ENCODE results near the gene YBX2.
A peak's percentile ranks its signal among the peaks of the same experiment; 100 is the strongest.

Gene YBX2

DNA sequence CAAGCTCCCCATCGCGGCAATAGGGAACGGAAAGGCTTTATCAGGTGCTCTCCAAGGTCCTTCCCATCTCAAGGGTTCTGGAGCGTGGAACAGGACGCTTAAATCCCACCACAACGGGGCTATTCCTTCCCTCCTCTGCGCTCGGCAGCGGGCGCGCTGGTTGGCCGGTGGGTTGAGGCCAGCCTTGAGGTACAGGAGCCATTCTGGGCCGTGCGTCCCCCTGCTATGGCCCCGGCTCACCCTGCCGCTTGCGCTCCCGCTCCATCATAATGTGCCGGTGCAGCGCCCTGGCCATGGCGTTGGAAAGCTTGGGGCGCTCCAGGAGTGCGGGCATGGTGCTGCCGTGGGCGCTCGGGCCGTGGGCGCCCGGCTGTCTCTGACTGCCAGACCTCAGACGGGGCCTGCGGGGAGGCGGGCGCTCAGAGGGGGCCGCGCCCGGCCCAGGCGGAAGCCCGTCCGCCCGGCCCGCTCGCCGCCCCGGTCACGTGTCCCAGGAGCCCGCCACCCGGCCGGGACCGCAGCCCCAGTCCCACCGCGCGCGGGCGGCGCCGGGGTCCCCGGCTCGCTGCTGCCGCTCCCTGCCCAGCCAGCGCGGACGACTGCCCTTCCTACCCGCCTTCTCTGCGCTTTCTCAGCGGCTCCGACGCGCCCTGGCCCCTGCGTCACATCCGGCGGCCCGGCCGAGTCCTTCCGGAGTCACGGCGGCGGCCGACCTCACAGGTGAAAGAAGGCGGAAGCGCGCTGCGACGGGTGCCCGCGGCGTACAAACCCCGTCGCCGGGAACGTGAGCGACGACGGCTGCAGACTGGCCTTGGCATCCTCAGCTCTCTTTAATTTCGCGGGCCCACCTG is 20.5 kb upstream of the YBX2 start, which contains the start of gene GPS2:
Gene GPS2, minus strand, starts transcription at position 642 of the 851 bp plus-strand sequence. Its CDS starts 308 bp downstream, at position 334.
- Histone ChIP-seq H3K4me1 (ENCODE audit: insufficient read depth, low read length) (no peaks in the 10 kb centered on the region; the same call in 1 of the 2 replicates), H3K9ac (ENCODE audit: low read depth, low read length) (peak within 1 kb of the TSS; percentile 46), H3K36me3 (ENCODE audit: insufficient read depth, low read length) (peaks cover 32% of the 10 kb centered on the region), H3K9me3 (ENCODE audit: control insufficient read depth, insufficient read depth, low read length) (no peaks in the 10 kb centered on the region)

DNA sequence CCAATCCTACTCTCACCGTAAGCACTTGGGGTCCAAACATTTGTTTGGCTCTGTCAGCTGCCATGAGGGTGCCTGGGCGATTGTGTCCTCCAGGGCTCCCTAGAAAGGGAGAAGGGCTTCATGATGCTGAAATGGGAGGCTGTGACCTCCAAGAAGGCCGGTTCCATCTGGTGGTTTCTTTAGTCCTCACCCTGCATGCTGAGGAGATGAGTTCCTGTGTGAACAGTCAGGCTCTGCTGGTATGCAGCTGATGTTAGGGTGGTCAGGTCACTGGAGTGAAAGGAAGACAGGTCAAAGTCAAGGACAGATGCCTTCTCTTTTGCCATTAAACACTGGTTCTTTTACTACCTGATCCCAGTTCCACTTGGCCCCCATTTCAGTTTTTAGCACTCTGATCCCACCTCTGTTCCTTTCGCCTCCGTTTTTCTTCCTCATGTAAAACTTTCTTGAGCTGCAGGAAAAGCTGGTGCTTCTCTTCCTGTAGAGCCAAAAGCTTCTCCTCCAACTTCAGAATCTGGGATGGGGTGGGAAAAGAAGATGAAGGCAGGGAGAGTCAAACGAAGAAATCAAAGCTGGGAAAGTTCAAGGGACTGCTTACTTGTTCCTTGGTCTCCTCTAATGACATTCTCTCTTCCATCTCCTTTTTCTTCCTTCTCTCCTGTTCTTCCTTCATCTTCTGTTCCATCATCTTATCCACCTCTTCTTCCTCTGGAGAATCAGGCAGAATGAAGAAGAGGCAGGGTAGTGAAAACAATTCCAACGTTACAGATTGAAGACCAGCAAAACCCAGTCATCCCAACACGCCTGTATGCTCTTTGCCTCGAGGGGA is 19.7 kb upstream of the YBX2 start:
- H3K36me3 ChIP-seq (ENCODE audit: insufficient read depth, low read length): peaks cover 37% of the 10 kb centered on the region
- no peaks in the 10 kb centered on the region for H3K9me3 ChIP-seq (ENCODE audit: control insufficient read depth, insufficient read depth, low read length)
- peaks cover 4% of the 10 kb centered on the region for H3K4me1 ChIP-seq (ENCODE audit: insufficient read depth, low read length)
- H3K9ac ChIP-seq (ENCODE audit: low read depth, low read length): peak overlapping the region; percentile 46

DNA sequence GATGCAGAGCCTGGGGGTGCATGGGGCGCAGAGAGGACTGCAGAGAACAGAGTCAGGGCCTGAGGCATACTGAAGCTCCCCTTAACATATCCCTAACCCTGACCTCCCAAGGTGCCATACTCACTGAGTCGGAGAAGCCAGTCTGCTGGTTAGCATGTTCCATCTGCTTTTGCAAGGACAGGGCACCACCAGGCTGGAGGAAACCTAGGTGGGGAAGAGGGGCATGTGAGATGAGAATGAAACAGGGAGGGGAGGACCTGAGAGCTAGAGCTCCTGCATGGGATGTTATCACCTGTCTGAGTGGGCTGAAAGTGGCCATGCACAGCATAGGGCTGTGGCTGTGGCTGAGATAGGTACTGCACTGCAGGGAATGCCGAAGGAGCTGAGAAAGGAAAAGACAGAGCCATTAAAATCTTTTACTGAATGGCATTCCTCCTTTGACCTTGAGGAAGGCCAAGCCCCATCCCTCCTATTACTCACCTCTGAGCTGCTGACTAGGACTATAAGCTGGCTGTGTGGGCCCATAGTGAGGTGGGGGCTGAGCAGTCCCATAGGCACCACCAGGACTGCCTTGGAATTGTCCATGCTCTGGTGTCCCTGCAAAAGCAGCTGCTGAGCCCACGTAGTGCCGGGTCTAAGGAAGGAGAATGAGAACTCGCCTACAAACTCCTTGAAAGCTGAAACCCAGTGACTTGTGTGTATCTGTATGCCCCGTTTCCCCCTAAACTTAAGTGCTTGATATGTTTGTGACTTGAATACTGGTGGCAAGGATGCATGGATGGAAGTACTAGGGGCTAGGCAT is 18.9 kb upstream of the YBX2 start:
- peaks cover 37% of the 10 kb centered on the region for H3K36me3 ChIP-seq (ENCODE audit: insufficient read depth, low read length)
- H3K9ac ChIP-seq (ENCODE audit: low read depth, low read length): no peak overlapping the region
- H3K9me3 ChIP-seq (ENCODE audit: control insufficient read depth, insufficient read depth, low read length): no peaks in the 10 kb centered on the region
- peaks cover 5% of the 10 kb centered on the region for H3K4me1 ChIP-seq (ENCODE audit: insufficient read depth, low read length)

DNA sequence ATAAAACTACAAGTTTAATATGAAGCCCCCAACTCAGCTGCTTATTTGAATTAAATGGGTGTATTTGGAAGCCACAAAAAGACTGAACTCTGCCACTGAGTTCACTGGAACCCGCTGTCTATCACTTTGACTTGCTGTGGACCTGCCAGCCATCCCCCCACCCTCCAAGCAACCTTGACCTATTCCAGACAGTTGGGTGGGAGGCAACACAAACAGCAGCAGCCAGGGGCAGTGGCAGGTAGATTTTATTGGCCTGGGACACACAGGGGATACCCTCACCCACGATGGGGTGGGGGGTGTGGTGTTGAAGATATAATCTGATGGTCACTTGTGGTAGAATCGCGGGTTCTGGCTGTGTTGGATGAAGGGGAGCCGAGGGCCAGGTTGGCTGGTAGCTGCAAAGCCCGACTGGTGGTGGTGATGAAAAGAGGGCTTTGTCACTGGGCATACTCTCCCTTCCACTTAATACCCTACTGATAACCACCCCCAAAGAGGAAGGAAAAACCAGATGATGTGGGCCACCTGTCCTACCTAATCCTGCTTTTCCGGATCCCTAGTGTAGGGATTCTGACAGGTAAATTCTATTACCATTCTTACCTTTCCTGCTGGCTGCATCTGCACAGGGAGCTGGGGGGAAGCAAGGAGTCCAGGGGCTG is 18.1 kb upstream of the YBX2 start:
- Histone ChIP-seq H3K4me1 (ENCODE audit: insufficient read depth, low read length) (peaks cover 5% of the 10 kb centered on the region), H3K36me3 (ENCODE audit: insufficient read depth, low read length) (peaks cover 32% of the 10 kb centered on the region), H3K9ac (ENCODE audit: low read depth, low read length) (no peak overlapping the region), H3K9me3 (ENCODE audit: control insufficient read depth, insufficient read depth, low read length) (no peaks in the 10 kb centered on the region)

DNA sequence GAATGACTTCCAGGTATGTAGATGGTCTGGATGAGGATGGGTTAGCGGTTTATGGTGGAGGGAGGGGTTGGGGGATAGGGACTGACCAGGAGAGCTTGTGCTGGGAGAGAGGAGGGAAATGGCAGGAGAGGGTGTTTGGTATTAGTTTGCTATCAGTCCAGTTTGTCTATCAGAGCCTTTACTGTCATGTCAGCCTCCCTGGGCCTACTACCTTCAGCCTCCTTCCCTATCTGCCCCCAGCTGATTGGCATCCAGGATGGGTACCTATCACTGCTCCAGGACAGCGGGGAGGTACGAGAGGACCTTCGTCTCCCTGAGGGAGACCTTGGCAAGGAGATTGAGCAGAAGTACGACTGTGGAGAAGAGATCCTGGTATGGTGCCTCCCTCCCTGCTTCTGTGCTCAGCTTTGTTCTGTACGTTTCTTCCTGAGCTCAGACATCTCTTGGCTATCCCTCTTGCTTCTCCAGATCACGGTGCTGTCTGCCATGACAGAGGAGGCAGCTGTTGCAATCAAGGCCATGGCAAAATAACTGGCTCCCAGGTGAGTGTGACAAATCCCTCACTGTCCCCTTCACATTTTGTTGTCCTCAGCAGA is 16.8 kb upstream of the YBX2 start:
- H3K36me3 ChIP-seq (ENCODE audit: insufficient read depth, low read length): peaks cover 27% of the 10 kb centered on the region
- H3K4me1 ChIP-seq (ENCODE audit: insufficient read depth, low read length): peaks cover 5% of the 10 kb centered on the region
- no peak overlapping the region for H3K9ac ChIP-seq (ENCODE audit: low read depth, low read length)
- H3K9me3 ChIP-seq (ENCODE audit: control insufficient read depth, insufficient read depth, low read length): no peaks in the 10 kb centered on the region

DNA sequence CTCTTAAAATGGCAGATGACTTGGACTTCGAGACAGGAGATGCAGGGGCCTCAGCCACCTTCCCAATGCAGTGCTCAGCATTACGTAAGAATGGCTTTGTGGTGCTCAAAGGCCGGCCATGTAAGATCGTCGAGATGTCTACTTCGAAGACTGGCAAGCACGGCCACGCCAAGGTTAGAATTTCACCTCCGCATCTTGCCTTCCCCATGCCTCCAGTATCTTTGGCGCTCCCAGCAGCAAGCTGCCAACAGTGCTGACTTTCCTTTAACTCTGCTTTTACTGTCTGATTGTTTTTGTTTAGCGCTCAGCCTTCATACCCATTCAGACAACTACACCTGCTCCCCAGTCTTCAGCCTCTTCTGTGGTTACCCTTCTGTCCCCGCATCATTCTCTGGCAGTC is 15.2 kb upstream of the YBX2 start:
- Histone ChIP-seq H3K36me3 (ENCODE audit: insufficient read depth, low read length) (peaks cover 27% of the 10 kb centered on the region), H3K9me3 (ENCODE audit: control insufficient read depth, insufficient read depth, low read length) (no peaks in the 10 kb centered on the region), H3K9ac (ENCODE audit: low read depth, low read length) (no peak overlapping the region), H3K4me1 (ENCODE audit: insufficient read depth, low read length) (peaks cover 5% of the 10 kb centered on the region)

DNA sequence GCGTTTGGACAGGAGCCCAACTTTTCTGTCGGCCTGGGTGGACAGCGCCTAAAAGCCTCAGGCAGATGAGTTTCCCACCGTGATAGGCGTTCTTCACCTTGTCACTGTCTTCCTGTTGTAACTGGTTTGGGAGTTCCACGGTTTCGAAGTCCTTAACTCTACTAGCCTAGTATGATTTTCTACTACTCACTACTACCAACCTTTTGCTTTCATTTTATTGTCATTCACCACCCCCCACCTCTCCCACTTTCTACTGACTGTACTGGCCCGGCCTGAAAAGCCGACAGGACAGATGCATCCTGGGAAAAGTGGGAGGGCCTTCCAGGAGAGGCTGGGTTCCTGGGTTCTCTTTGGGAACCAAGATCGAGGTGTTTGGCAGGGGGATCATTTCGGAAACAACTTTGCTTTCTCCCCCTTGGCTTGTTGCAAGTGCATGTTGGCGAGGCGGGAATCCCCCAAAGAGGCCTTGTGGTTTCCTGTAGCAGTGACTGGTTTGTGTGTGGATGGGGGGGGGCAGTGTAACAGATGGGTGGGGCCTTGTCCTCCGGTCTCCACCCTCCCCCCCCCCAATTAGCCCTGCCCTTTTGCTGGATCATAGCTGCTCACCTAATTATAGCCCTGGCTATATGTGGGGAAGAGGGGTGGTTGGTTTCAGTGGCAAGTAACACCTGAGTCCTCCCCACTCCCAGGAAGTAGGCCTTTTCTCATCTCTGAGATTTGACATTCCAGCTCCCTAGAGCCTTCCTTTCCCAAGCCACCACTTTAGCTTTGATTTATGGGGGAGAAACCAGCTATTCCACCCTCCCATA is 14.4 kb upstream of the YBX2 start:
- no peaks in the 10 kb centered on the region for H3K9me3 ChIP-seq (ENCODE audit: control insufficient read depth, insufficient read depth, low read length)
- peaks cover 27% of the 10 kb centered on the region for H3K36me3 ChIP-seq (ENCODE audit: insufficient read depth, low read length)
- H3K4me1 ChIP-seq (ENCODE audit: insufficient read depth, low read length): peaks cover 5% of the 10 kb centered on the region
- peak overlapping the region; percentile 98 for H3K9ac ChIP-seq (ENCODE audit: low read depth, low read length)

DNA sequence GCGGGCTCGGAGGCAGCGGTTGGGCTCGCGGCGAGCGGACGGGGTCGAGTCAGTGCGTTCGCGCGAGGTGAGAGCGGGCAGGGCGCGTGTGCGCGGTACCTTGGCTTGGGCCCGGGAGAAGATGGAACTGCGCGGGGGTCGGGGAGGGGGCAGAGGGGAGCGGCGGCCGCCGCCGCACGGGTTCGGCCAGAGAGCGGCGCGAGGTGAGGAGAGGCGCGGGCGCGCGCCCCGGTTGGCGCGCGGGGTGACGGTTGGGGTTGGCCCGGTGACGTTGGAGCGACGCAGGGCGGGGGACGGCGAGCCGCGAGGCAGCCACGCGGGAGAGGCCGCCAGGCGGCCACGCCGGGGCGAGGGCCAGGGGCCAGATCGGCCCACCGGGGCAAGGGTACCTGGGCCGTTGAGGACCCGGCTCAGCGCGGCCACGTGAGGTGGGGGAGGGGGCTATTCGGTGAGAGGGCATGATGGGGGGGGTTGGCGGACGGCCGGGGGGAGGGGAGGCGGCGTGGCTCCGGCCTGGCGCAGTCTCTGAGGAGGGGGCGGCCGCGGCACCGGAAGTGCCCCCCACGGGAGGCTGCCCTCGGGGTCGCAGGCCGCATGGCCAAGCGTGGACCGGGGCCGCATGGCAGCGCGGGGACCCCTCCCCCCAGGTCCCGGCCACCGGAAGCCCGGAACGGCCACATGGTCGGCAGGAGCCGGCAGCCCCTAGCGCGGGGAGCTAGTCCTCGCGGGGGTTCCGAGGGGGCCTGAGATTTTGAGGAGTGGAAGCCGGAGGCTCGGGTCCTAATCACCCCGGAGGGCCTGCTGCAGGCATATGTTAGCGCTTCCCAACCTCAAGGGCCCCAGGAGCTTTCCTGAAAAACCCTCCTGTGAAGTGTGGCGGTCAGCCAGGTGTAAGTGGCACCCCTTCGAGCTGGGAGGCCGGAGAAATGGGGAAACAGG is 13.5 kb upstream of the YBX2 start:
- H3K9ac ChIP-seq (ENCODE audit: low read depth, low read length): peak overlapping the region; percentile 98
- no peaks in the 10 kb centered on the region for H3K9me3 ChIP-seq (ENCODE audit: control insufficient read depth, insufficient read depth, low read length)
- H3K4me1 ChIP-seq (ENCODE audit: insufficient read depth, low read length): peaks cover 5% of the 10 kb centered on the region; the same call in 1 of the 2 replicates
- H3K36me3 ChIP-seq (ENCODE audit: insufficient read depth, low read length): peaks cover 27% of the 10 kb centered on the region

DNA sequence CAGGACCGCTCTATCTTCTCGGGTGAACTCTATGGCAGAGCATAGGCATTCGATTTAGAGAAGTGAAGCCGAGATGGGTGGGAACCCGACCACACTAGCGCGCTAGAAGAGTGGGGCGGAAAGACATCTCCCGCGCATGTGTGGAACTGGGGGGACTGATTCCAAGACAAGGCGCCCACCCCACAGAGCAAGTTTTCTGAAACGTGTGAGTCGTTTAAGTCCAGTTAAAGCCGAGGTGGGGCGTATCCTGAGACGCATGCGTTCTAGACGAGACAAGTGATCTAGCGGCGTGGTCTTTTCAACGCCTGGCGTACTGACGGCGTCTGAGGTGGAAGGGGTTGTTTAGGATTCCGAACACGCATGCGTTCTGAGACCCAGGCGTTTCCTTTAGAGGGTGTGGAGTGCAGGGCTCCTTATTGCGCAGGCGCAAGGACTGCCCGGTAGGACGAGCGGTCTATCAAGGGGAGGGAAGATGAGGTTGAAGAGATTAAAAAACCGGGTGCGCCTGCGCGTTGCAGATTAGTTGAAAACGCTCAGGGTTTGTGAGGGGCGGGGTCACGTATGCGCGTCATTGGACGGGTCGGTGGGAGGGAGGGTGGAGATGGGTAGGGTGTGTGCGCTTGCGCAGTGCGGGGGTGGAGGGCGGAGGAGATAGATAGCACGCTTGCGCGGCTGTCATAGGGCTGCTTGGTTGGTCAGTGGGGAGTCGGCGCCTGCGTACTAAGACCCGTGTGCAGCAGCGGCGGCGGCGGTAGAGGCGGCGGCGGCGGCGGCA is 12.7 kb upstream of the YBX2 start, which contains the start of gene EIF5A:
Gene EIF5A, plus strand, starts transcription at position 718 of the 775 bp plus-strand sequence. CDS start 2,008 bp downstream, outside the sequence.
- H3K9me3 ChIP-seq (ENCODE audit: control insufficient read depth, insufficient read depth, low read length): no peaks in the 10 kb centered on the region
- peak within 1 kb of the TSS; percentile 98 for H3K9ac ChIP-seq (ENCODE audit: low read depth, low read length)
- peaks cover 5% of the 10 kb centered on the region; the same call in 1 of the 2 replicates for H3K4me1 ChIP-seq (ENCODE audit: insufficient read depth, low read length)
- peaks cover 23% of the 10 kb centered on the region for H3K36me3 ChIP-seq (ENCODE audit: insufficient read depth, low read length)

DNA sequence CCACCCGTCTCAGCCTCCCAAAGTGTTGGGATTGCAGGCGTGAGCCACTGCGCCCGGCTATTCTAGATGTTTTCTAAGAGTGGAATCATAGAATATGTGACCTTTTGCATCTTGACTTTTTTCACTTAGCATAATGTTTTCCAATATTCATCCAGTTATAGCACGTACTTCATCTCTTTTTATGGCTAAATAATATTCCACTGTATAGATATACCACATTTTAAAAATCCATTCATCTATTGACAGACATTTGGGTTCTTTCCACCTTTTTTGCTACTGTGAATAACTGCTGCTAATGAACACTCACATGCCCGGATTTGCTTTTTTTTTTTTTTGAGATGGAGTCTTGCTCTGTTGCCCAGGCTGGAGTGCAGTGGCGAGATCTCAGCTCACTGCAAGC is 9.7 kb upstream of the YBX2 start:
- Histone ChIP-seq H3K36me3 (ENCODE audit: insufficient read depth, low read length) (no peaks in the 10 kb centered on the region), H3K4me1 (ENCODE audit: insufficient read depth, low read length) (peaks cover 2% of the 10 kb centered on the region; the same call in 1 of the 2 replicates), H3K9ac (ENCODE audit: low read depth, low read length) (no peak overlapping the region), H3K9me3 (ENCODE audit: control insufficient read depth, insufficient read depth, low read length) (no peaks in the 10 kb centered on the region)

DNA sequence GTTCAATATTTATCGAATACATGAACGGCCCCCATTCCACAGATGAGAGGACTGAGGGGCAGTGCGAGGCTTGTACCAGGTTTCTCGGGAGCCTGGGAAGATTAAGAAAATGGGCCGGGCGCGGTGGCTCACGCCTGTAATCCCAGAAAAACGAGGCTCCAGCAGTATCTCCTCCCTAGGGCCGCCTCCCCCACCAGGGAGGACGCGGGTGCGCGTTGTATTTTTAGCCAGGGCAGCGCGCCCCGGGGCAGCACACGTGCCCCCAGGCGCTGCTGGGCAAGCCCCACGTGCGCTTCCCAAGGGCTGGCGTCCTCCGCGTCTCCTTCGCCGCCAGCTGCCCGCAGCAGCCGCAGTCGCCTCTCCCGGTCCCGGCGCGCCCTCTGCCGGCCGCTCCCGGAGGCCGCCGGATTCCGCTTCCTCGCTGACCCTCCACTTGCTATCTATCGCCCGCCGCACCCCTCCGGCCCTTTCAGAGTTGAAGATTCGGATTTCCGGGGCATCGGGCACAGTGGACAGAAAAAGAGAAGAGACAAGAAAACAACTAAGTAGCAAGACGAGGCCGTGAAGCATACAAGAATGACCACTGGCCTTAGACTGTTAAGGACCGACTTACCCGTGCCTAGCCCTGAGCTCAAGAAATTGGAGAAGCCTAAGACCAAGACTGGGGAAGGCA is 1.9 kb upstream of the YBX2 start:
- no peaks in the 10 kb centered on the region for H3K9me3 ChIP-seq (ENCODE audit: control insufficient read depth, insufficient read depth, low read length)
- H3K4me1 ChIP-seq (ENCODE audit: insufficient read depth, low read length): peaks cover 18% of the 10 kb centered on the region
- peak overlapping the region; percentile 7; the same call in 1 of the 2 replicates for H3K9ac ChIP-seq (ENCODE audit: low read depth, low read length)
- H3K36me3 ChIP-seq (ENCODE audit: insufficient read depth, low read length): no peaks in the 10 kb centered on the region

All from ES-I3 (cell line).